Measurements from ENCODE around the gene CD180. TPM values are rescaled to one million over a fixed set of nuclear protein-coding genes. Genes with fewer than 3 reads are reported as not detected.

CD180 gene
- total RNA-seq, 4 donors from 2014 or later = 1.2 to 9.2 (median 2.5) TPM

GRCh38 chr5:67203701-67204074 is 7.1 kb upstream of the CD180 start:
- no peak for ATAC-seq (ENCODE audit: low FRiP score)
- no peak for TF ChIP-seq CTCF (IDR thresholded peaks at IDR 0.05)
- no peak for DNase-seq (ENCODE audit: low spot score)

- no peak for ATAC-seq (ENCODE audit: low FRiP score)
- TF ChIP-seq CTCF (IDR thresholded peaks at IDR 0.05) = no peak
- no peak for DNase-seq (ENCODE audit: low spot score)
Measured at GRCh38 chr5:67202828-67203227, 6.2 kb upstream of the CD180 start.

DNA sequence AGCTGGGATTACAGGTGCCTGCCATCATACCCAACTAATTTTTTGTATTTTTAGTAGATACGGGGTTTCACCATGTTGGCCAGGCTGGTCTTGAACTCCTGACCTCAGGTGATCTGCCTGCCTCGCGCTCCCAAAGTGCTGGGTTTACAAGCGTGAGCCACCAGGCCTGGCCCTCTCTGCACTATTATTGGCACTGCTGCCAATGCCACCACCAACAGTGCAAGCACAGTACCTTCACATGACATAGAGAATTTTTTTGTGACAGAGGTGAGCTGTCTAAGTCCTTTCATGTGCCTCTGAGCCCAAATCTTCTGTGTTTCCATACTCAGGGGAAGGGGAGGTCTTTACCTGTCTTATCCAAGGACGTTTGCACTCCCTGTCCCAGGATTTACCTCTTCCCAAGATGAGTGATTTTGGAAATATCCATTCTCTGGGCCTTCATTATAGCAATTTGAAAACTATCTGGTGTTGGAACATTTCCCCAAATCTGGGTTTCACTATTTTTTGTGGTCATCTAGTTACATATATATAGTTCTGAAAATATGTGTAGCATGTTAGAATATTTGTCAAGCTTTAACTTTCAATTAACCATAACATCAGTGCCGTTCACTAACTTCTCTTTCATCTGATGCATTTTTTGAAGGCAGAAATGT is 5.4 kb upstream of the CD180 start:
- no peak for TF ChIP-seq CTCF (IDR thresholded peaks at IDR 0.05)
- no peak for DNase-seq (ENCODE audit: low spot score)

DNA sequence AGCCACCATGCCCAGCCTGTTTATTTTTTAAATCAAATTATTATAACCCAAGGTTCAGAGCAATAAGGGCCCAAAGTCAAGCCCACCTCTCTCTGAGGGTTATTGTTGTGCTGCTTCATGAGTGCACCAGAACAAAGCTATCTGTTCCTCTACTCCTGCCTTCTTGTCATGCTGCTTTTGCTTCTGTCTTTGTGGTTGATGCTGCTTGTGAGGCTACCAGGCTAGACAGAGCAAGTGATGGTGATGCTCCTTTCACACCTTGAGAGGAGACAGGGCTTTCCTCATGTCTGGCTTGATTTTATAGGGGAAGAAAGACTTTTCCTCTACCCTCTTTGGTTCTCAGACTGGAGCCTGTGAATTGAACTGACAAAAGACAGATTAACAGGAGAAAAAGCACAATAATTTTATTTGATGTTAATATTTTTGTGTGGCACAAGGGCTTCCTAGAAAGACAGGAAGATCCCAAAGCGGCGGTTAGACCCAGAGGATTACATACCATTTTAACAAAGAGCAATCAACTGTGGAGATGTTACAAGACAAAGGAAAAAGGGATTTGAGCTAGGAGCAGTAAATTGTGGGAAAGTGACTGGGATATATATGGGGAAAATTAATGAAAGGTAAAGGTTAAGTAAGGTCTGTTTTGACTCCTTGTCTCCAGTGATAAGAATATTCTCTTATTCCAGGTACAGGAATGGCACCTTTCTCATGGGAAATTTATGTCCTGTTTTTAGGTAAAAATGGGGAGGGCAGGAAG is 4.4 kb upstream of the CD180 start:
- no peak for ATAC-seq (ENCODE audit: low FRiP score)
- no peak for DNase-seq (ENCODE audit: low spot score)
- TF ChIP-seq CTCF (IDR thresholded peaks at IDR 0.05) = no peak

More for the DNA sequence above, 5.4 kb upstream of the CD180 start:
- ATAC-seq (ENCODE audit: low FRiP score) = no peak

DNA sequence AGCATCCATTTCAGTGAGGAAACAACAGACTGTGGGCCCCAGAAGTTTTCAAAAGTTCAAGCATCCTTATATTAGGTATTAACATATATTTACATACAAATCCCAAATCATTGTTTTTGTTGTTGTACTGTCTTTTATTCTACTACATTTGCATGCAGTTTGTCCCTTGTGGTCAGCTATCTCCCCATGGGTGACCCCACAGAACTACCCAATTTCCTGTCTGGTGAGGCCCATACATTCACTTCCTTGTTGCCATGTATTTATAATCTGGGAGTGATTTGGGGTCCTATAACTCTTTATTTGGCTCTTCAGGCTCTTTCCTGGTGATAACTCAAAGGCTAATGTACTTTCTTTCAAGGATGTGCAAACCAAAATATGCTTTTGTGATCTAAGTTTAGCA is 3.3 kb upstream of the CD180 start:
- DNase-seq (ENCODE audit: low spot score) = no peak
- TF ChIP-seq CTCF (IDR thresholded peaks at IDR 0.05) = no peak
- no peak for ATAC-seq (ENCODE audit: low FRiP score)

GRCh38 chr5:67198917-67199316 is 2.3 kb upstream of the CD180 start:
- no peak for DNase-seq (ENCODE audit: low spot score)
- ATAC-seq (ENCODE audit: low FRiP score) = no peak
- TF ChIP-seq CTCF (IDR thresholded peaks at IDR 0.05) = no peak

DNA sequence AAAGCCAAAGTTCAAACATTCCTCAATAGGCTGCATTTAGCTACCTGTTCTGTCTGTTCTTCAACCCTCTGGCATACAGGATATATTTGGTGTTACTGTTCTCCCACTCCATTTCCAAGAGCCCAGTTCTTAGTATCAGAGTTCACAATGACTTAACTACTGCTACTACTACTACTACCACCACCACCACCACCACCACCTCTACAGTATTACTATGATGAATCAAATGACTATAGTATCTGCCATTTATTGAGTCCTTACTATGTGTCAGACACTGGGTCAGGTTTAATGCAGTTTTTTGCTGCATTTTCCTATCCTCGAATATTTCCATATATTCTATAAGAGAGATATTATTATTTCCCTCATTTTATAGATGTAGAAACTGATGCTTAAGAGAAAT is 937 bp upstream of the CD180 start:
- ATAC-seq (ENCODE audit: low FRiP score) (no peak), DNase-seq (ENCODE audit: low spot score) (no peak)
- TF ChIP-seq CTCF (IDR thresholded peaks at IDR 0.05) = no peak
